HG02885 (cell line): ENCODE measurements around the gene COPS9.

Source experiments
- ATAC-seq: cut with Tn5 transposase; IDR thresholded peaks from one replicate; pipeline ENCODE4 v1.9.1; 2021; ENCODE audit warnings: mild to moderate bottlenecking; ENCODE audit not compliant: unreplicated experiment, poor library complexity

Gene COPS9

GRCh38 chr2:240123821-240124650 lies 12.1 kb downstream of the COPS9 start:
- no peak for ATAC-seq

DNA sequence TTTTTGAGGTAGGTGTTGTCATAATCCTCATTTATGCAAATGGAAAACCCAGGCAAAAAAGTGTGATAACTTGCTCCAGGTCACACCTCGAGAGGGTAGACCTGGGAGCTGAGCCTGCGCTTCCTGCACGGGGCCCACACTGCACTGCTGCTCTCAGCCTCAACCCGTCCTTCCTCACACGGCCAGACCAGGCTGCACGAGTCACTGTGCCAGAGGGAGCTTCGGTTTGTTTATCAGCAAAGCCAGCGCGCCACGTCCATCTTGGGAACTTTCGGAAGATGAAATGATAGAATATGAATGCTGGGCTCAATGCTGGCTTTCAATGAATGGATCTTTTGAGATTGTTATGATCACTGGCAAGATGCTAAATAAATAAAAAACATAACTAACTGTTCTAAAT lies 14.4 kb downstream of the COPS9 start:
- ATAC-seq, result no peak

DNA sequence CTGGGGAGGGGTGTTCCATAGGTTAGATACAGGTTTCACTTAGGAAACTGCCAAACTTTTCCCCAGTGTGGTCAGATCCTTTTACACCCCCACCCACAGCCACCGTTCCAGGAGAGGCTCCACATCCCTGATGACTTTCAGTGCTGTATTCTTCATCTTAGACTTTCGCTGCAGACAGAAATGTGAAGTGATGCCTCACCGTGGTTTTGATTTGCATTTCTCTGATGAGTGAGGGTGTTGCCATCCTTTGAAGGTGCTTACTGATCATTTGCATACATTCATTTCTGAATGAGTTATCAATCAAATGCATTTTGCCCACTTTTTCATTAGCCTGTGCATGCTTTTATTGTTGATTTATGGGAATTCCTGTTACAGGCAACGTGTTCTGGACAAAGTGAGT lies 14.9 kb downstream of the COPS9 start:
- no peak for ATAC-seq

DNA sequence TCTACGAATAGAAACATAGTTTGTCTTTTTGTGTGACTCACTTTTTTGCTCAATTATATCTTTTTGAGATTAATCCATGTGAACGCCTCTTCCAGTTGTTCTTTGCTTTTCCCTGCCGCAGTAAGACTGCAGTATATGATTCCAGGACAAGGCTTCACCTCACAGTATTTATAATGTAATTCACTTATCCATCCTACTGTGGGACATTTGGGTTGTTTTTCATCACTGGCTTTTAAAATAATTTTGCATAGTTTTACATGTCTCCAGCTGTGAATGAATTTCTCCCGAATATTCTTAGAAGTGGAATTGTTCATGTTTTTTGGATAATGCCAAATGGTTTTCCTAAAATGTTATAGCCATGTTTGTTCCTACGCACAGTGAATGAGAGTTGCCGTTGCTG lies 21.9 kb downstream of the COPS9 start:
- ATAC-seq, result no peak

DNA sequence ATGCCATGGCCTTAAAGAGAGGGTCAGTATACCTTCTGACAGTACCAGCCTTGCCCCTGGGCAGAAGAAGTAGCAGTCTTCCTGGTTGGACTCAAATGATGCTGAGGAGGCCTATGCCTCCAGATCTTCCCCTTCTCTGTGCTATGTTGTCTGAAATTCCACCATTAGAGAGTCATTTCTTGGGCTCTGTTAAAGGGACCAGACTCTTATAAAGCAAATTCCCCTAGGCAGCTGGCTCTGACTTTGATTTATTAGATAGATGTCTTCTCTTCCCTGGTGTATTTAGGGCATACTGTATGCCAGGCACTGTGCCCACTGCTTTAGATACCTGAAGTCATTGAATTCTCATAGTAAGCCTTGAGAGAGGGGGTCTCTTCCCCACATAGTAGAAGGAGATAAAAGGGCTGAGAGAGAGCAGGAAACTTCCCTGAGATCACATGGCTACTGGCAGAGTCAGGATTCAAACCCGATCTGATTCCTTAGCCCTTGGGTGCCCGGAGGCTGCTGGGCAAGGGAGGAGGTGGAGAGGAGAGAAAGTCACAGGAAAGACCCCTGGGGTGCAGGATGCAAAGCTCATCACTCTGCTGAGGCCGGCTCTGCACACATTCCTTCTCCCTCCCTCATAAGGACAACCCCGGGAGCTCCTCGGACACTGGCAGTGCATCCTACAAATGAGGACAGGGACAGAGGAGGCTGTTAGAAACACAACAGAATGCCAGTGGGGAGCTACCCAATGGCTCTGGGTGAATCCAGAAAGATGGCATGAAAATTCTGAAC lies 23.0 kb downstream of the COPS9 start:
- no peak for ATAC-seq

- no peak for ATAC-seq
Measured at GRCh38 chr2:240111253-240111652, 24.9 kb downstream of the COPS9 start.

DNA sequence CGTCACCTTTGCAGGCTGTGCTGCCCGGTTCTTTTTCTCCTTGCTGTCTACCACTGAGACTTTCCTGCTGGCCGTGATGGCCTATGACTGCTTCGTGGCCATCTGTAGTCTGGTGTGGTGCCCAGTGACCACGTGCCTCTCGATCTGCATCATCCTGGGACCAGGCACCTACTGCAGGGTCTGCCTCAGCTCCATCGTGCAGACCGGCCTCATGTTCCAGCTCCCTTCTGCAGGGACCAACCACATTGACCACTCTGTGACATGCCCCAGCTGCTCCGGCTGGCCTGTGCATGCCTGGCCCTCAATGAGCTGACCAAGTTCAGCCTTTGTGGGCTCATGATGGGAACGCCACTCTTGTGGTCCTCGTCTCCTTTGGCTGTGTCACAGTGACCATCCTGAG lies 26.7 kb downstream of the COPS9 start:
- ATAC-seq, result no peak

DNA sequence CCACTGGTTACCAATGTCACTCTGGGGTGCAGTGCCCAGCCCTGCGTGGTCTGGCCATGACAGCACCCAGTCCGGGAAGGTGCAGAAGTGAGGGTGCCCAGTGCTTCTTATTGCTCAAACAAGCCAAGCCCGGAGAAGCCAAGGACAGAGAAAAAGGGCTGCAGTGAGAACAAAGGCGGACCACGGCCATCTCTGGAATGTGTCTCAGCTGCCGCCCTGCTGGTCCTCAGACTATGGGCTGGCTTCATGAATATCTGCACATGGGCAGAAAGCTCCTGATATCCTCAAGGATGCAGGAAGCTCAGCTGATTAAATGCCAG lies 28.7 kb downstream of the COPS9 start:
- ATAC-seq, result no peak

DNA sequence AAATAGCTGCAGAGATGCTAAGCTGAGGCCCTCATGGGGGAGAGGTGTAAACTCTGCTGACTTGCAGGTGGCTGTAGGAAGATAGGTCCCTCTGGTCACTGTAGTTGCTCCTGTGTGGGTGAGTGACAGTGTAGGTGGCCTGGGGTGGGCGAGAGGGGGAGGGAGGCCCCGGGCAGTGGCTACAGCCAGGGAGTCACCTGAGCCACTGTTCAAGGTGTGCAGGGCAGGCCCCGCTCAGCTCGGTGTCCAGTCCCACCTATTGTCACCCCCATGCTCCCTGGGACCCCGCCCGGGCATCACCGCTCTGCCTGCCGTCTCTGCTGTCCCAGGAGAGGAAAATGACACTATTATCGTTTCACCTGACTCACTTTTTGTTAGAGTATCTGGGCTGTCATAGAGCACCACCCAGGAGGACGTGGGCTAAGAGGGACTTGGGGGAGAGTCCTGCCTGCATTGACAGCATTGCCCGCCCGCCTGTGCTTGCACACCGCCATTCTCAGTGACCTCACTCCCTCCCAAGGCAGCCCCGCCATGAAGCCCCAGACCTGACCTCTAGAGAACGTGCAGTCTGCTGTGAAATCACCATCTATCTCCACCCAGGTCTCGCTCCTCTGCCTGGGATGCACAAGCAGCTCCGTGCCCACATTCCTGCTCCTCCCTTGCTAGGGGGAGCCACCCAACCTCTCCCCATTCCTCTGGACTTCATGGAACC lies 29.2 kb downstream of the COPS9 start:
- ATAC-seq, result no peak

DNA sequence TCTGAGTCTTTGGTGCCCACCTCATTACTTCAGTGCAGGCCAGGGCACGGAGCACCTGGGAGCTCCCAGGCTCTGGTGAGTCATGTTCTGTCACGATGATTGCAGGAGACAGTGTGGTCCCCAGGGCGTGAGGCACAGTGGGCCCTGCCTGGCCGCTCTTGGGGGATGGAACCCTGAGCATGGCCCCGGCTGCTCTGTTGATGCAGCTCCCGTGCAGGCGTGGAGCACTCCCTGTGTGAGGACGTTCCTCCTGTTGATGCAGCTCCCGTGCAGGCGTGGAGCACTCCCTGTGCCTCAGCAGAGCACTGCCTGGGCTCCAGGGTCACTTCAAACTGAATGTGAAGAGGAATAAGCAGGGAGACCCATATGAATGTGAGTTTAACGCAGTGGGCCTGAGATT lies 30.1 kb downstream of the COPS9 start:
- no peak for ATAC-seq

- no peak for ATAC-seq
Measured at GRCh38 chr2:240103136-240103535, 33.0 kb downstream of the COPS9 start.

DNA sequence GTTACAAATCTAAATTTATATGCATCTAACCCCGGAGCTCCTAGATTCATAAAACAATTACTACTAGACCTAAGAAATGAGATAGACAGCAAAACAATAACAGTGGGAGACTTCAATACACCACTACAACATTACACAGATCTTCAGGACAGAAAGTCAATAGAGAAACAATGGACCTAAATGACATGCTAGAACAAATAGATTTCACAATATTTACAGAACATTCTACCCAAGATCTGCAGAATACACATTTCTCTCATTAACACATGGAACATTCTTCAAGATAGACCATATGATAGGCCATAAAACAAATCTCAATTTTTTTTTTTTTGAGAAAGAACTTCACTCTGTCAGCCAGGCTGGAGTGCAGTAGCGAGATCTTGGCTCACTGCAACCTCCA lies 37.8 kb downstream of the COPS9 start:
- no peak for ATAC-seq

GRCh38 chr2:240095556-240096523 lies 40.3 kb downstream of the COPS9 start:
- ATAC-seq, result no peak

GRCh38 chr2:240089306-240089705 lies 46.8 kb downstream of the COPS9 start:
- ATAC-seq, result no peak

- no peak for ATAC-seq
Measured at GRCh38 chr2:240086563-240086962, 49.5 kb downstream of the COPS9 start.
